ENCODE results near the gene COL21A1. TPM values are rescaled to one million over a fixed set of nuclear protein-coding genes. Genes with fewer than 3 reads are reported as not detected.

Gene COL21A1
- total RNA-seq, 1 experiment from 2014 or later, result 1.8 TPM

DNA sequence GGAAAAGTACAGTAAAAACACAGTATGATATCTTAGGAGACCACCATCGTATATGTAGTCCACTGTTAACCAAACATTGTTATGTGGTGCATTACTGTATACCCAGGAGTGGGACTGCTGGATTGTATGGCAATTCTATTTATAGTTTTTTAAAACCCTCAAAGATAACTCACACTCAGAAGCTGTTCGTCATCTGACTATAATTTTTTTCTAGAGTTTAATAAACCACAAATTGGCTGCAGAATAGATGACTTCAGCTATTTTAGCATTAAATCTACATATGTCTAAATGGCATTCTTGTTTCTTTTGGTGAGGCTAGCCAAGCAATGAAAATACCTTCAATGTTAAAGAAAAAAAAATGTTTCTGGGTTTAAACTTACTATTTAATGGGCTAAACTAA, 237.7 kb downstream of the COL21A1 start:
- H3K27ac Mint-ChIP-seq, result no peak overlapping the region
- Histone ChIP-seq H3K14ac (ENCODE audit: insufficient read depth, low read length) (no peak overlapping the region), H3K56ac (ENCODE audit: insufficient read length, low read depth, low read length) (no peak overlapping the region), H3K9me3 (ENCODE audit: control insufficient read depth, low read depth, low read length) (no peaks in the 10 kb centered on the region), H3K18ac (ENCODE audit: insufficient read length, low read depth, low read length) (no peak overlapping the region), H3K23ac (ENCODE audit: insufficient read length, low read depth, low read length) (no peak overlapping the region), H3K27me3 (ENCODE audit: insufficient read depth, low read length) (no peaks in the 10 kb centered on the region; the same call in 1 of the 2 replicates), H3K9ac (ENCODE audit: extremely low read depth, insufficient read length, low read length) (no peak overlapping the region), H3T11ph (ENCODE audit: low read length) (no peak overlapping the region), H2BK12ac (ENCODE audit: insufficient read length, low read depth, low read length) (no peak overlapping the region), H4K8ac (replicated peaks; ENCODE audit: insufficient read length, low read depth, low read length) (no peak overlapping the region), H3K79me1 (ENCODE audit: insufficient read depth, low read depth, low read length, poor library complexity, severe bottlenecking) (no peaks in the 10 kb centered on the region), H2BK5ac (ENCODE audit: insufficient read length, low read length) (no peak overlapping the region), H3K79me2 (ENCODE audit: insufficient read depth, low read length) (no peaks in the 10 kb centered on the region), H3K4me2 (ENCODE audit: insufficient read depth, insufficient read length, low read length) (no peak overlapping the region), H4K5ac (ENCODE audit: insufficient read length, low read depth, low read length) (no peak overlapping the region), H2BK120ac (ENCODE audit: low read depth, low read length, poor library complexity, severe bottlenecking) (no peak overlapping the region), H4K91ac (ENCODE audit: insufficient read length, low read depth, low read length) (no peak overlapping the region), H3K4ac (ENCODE audit: low read depth, low read length) (no peak overlapping the region), H3K23me2 (ENCODE audit: insufficient read length, low read depth, low read length, poor library complexity, severe bottlenecking) (no peaks in the 10 kb centered on the region), H2AK5ac (ENCODE audit: insufficient read length, low read length) (no peak overlapping the region), H2AFZ (ENCODE audit: low read length) (no peak overlapping the region), H4K20me1 (ENCODE audit: control insufficient read depth, insufficient read depth, insufficient read length) (no peaks in the 10 kb centered on the region), H3K4me1 (ENCODE audit: insufficient read depth, low read length) (no peaks in the 10 kb centered on the region), H3K27ac (ENCODE audit: insufficient read length, low read depth, low read length) (no peak overlapping the region), H2BK20ac (ENCODE audit: low read depth, low read length, poor library complexity, severe bottlenecking) (no peak overlapping the region), H2BK15ac (ENCODE audit: low read depth, low read length) (no peak overlapping the region)
- DNase-seq, result no peak
- H3K36me3 Mint-ChIP-seq (ENCODE audit: insufficient read depth in 1 of 3, low read depth in 3 of 3), result no peaks in the 10 kb centered on the region; a peak in 1 of 7 replicates
- WGBS (ENCODE audit: extremely low coverage, insufficient read length, low lambda C conversion rate), result no CpG with 5 or more reads among the region's 2 CpGs
- no peaks in the 10 kb centered on the region for H3K27me3 Mint-ChIP-seq (ENCODE audit: low read depth)
- TF ChIP-seq, protein P1, sequence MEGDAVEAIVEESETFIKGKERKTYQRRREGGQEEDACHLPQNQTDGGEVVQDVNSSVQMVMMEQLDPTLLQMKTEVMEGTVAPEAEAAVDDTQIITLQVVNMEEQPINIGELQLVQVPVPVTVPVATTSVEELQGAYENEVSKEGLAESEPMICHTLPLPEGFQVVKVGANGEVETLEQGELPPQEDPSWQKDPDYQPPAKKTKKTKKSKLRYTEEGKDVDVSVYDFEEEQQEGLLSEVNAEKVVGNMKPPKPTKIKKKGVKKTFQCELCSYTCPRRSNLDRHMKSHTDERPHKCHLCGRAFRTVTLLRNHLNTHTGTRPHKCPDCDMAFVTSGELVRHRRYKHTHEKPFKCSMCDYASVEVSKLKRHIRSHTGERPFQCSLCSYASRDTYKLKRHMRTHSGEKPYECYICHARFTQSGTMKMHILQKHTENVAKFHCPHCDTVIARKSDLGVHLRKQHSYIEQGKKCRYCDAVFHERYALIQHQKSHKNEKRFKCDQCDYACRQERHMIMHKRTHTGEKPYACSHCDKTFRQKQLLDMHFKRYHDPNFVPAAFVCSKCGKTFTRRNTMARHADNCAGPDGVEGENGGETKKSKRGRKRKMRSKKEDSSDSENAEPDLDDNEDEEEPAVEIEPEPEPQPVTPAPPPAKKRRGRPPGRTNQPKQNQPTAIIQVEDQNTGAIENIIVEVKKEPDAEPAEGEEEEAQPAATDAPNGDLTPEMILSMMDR (conservative IDR thresholded peaks at IDR 0.05), result no peak
- no peak overlapping the region for H3K4me3 Mint-ChIP-seq
- H3K4me1 Mint-ChIP-seq, result no peaks in the 10 kb centered on the region
- peaks cover 0 to 5% of the 10 kb centered on the region in 2 experiments; a peak in 2 of 5 replicates for H3K9me3 Mint-ChIP-seq
